RKO (cell line): Measurements from ENCODE around the gene VWCE.
"Not testable (repeated sequence)": the region's sequence is repeated elsewhere in the genome, so short reads cannot be mapped to it uniquely, and the experiment has no call there.

ENCODE experiments used
- DNase-seq: peaks from one replicate; pipeline ENCODE4 v3.0.0-alpha.2; 2016; ENCODE audit warnings: low spot score

Gene VWCE

DNA sequence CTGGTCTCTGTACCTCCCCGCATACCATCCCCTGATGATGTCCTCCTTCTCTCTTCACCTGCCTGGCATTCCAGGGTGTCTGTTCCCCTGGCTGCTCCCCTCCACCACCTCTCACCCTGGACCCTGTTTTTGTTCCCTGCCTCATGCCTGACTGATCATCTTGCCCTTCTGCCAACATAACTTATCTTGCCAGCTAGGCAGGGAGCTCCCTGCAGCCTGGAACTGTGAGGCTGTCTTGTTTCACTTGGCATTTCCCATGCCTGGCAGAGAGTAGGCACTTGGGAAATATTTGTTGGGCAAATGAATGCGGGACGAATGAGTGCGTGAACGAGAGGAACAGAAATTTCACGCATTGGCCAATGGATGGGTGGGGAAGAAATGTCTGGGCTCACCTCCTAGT is 84.5 kb downstream of the VWCE start:
- not testable (repeated sequence) for DNase-seq
